GM12801 (cell line): ENCODE data around the gene DNAJC13.

ENCODE experiments used
- TF ChIP-seq, protein P1 (sequence below): IDR thresholded peaks from one replicate; pipeline ENCODE4 v1.5.1; 2011; ENCODE audit warnings: control low read depth; ENCODE audit not compliant: insufficient read length; ENCODE audit errors: extremely low read depth

DNAJC13 gene

DNA sequence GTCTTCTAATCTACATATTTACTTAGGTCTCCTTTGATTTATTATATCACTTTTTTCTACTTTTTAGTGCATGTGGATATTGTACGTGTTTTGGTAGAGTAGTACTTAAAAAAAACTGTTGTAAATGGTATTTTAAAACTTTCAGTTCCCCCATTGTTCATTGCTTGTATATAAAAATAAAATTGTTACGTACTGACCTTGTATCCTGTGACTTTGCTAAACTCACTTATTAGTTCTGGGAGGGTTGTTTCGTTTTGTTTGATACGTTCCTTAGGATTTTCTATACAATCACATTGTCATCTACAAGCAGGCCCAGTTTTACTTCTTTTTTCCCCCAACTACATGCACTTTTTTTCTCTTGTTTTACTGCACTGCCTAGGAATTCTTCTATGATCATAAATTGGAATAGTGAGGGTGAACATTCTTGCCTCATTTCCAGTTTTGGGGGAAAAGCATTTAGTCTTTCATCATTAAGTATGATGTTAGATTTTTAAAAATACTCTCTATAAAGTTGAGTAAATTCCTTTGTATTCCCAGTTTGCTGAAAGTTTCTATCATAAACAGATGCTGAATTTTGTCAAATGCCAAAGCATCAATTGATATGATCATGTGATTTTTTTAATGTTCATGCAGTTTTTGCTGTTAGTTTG is 146.2 kb downstream of the DNAJC13 start:
- TF ChIP-seq, protein P1, sequence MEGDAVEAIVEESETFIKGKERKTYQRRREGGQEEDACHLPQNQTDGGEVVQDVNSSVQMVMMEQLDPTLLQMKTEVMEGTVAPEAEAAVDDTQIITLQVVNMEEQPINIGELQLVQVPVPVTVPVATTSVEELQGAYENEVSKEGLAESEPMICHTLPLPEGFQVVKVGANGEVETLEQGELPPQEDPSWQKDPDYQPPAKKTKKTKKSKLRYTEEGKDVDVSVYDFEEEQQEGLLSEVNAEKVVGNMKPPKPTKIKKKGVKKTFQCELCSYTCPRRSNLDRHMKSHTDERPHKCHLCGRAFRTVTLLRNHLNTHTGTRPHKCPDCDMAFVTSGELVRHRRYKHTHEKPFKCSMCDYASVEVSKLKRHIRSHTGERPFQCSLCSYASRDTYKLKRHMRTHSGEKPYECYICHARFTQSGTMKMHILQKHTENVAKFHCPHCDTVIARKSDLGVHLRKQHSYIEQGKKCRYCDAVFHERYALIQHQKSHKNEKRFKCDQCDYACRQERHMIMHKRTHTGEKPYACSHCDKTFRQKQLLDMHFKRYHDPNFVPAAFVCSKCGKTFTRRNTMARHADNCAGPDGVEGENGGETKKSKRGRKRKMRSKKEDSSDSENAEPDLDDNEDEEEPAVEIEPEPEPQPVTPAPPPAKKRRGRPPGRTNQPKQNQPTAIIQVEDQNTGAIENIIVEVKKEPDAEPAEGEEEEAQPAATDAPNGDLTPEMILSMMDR: no peak

DNA sequence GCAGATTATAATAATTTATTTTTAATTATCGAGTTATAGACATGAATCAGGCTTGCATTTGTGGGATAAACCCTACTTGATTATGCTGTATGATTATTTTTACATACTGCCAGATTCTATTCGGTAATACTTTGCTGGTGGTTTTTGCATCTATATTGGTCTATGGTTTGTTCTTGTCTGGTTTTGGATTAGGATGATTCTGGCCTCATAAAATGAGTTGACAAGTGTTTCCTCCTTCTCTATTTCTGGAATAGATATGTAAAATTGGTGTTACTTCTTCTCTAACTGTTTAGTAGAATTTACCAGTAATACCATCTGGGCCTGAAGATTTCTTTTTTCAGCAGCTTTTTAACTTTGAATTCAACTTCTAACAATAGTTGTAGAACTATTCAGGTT is 146.8 kb downstream of the DNAJC13 start:
- TF ChIP-seq, protein P1: no peak

DNA sequence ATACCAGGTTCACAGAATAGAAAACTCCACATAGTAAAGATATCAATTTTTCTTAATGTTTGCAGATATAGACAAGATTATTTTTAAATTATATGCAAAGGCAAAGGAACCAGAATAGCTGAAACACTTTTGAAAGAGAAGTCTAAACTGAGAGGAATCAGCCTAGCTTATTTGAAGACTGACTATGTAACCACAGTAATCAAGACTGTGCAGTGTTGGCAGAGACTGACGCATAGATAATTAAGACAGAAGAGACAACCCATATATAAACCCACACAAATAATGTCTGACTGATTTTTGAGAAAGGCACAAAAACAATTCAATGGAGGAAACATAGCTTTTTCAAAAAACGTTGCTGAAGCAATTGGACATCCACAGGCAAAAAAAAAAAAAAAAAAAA is 151.1 kb downstream of the DNAJC13 start:
- TF ChIP-seq, protein P1: no peak

DNA sequence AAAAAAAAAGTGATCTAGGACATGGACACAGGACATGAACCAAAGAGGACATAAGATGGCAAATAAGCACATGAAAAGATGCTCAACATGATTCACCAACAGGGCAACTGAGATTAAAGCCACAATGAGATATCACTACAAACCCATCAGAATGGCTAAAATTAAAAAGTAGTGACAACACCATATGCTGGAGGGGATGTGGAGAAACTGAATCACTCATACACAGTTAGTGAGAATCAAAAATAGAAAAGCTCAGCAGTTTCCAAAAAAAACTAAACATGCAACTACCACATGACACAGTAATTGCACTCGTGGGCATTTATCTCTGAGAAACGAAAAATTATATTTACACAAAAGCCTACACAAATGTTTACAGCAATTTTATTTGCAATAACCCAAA is 151.9 kb downstream of the DNAJC13 start:
- TF ChIP-seq, protein P1: no peak

DNA sequence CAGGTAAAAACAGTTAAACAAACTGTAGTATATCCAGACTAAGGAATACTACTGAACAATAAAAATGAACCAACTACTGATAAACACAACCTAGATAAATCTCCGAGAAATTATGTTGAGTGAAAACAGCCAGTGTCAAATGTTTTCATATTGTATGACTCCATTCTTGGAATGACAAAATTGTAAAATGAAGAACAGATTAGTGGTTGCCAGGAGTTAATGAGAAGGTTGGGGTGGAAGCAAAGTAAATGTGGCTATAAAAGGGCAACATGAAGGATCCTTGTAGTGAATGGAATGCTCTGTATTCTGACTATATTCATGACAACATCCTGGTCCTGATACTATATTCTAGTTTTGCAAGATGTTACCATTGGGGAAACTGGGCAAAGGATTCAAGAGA is 152.3 kb downstream of the DNAJC13 start:
- TF ChIP-seq, protein P1: no peak

DNA sequence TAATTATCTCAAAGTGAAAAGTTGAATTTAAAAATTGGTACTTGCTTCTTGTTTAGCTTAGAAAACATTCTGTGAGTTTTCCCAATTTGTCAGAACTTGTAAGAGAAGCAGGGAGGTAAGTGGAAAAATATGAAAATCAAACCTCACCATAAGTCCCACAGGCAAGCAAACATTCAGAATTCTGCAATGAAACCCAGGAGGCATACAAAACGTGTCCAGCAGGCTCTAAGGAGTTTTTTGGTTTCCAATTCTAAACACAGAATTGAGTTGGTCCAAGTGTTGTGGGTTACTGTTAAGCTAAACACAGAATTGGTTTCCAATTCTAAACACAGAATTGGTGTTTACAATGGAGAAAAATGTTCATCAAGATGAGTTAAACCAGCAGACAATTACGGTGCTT is 152.7 kb downstream of the DNAJC13 start:
- TF ChIP-seq, protein P1: no peak

DNA sequence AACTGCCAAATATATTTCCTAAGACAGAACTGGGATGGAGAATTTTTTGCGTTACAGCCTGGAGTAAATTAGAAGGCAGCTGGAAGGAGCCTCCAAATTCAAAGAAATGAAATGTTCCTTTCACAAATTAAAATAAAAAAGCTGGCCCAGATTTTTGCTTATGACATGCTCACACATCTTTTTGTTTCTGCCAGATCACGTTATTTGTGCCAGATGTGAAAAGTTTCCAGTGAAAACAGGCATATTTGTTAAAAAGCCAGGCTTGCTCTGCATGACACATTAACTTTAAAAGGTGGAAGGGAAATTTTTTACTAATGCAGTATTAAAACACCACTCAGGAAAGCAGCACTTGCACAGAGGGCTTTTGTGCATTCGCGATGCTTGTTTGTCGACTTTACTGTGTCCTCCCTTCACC is 156.5 kb downstream of the DNAJC13 start:
- TF ChIP-seq, protein P1: no peak
